Tibial nerve (tissue), 4 donors: Measurements from ENCODE around the gene CTDSPL. TPM values are rescaled to one million over a fixed set of nuclear protein-coding genes. Genes with fewer than 3 reads are reported as not detected.

ENCODE experiments used
- DNase-seq, 2 donors: peaks; one replicate each; pipeline ENCODE4 v3.0.0-alpha.2; 2019; ENCODE audit warnings: low spot score in 2 of 2
- H3K27ac ChIP-seq, 4 donors: fragments of 200-600 bp; sonication (generic) in 3 of 4; one replicate each; pipeline ENCODE4 v1.5.1; 2017 to 2019; ENCODE audit warnings: mild to moderate bottlenecking in 1 of 4
- H3K27me3 ChIP-seq, 2 donors: fragments of 200-600 bp; sonication (generic) in 1 of 2; one replicate each; pipeline versions ENCODE4 v1.5.1 to v1.6.0; 2017 to 2019
- H3K36me3 ChIP-seq, 3 donors: fragments of 200-600 bp; sonication (generic); one replicate each; pipeline ENCODE4 v1.5.1; 2018 to 2019
- H3K4me1 ChIP-seq, 4 donors: fragments of 200-600 bp; sonication (generic) in 3 of 4; one replicate each; pipeline ENCODE4 v1.5.1; 2017 to 2019
- H3K4me3 ChIP-seq, 4 donors: fragments of 200-600 bp; sonication (generic) in 3 of 4; one replicate each; pipeline ENCODE4 v1.5.1; 2017 to 2019; ENCODE audit warnings: mild to moderate bottlenecking in 1 of 4, moderate library complexity in 1 of 4
- H3K9me3 ChIP-seq, 4 donors: fragments of 200-600 bp; sonication (generic) in 3 of 4; one replicate each; pipeline ENCODE4 v1.5.1; 2017 to 2019
- EP300 ChIP-seq, 2 donors: sonication (generic); formaldehyde crosslinking; IDR thresholded peaks; one replicate each; pipeline ENCODE4 v1.6.1; 2017; ENCODE audit warnings: antibody characterized with exemption in 2 of 2, mild to moderate bottlenecking in 1 of 2
- POLR2A ChIP-seq, 2 donors: fragments of 450-650 bp; IDR thresholded peaks; one replicate each; pipeline ENCODE4 v1.6.1; 2017; ENCODE audit warnings: antibody characterized with exemption in 2 of 2, mild to moderate bottlenecking in 2 of 2, moderate library complexity in 2 of 2
- WGBS, 2 donors: methylation state at CpG; one replicate each; pipeline ENCODE4 v1.1.5; 2018; 5-methylcytosine and 5-hydroxymethylcytosine counted together
- total RNA-seq, 4 donors: library from RNA; depleted of rRNA; stranded (reverse); fragments of >200 nt; gene quantifications; one replicate each; pipeline ENCODE4 v1.1.0, GENCODE V29; 2016
- TF ChIP-seq, protein P1 (sequence below), 5 experiments: fragments of 200-600 bp in 3 of 5; fragments of 450-650 bp in 2 of 5; sonication (generic) in 3 of 5; IDR thresholded peaks; one replicate each; pipeline ENCODE4 v1.5.1; 2016 to 2019; ENCODE audit warnings: antibody characterized with exemption in 5 of 5, mild to moderate bottlenecking in 3 of 5, moderate library complexity in 2 of 5

CTDSPL gene
- total RNA-seq, 4 donors from 2014 or later: 31.8 to 87.0 (median 49.0) TPM

DNA sequence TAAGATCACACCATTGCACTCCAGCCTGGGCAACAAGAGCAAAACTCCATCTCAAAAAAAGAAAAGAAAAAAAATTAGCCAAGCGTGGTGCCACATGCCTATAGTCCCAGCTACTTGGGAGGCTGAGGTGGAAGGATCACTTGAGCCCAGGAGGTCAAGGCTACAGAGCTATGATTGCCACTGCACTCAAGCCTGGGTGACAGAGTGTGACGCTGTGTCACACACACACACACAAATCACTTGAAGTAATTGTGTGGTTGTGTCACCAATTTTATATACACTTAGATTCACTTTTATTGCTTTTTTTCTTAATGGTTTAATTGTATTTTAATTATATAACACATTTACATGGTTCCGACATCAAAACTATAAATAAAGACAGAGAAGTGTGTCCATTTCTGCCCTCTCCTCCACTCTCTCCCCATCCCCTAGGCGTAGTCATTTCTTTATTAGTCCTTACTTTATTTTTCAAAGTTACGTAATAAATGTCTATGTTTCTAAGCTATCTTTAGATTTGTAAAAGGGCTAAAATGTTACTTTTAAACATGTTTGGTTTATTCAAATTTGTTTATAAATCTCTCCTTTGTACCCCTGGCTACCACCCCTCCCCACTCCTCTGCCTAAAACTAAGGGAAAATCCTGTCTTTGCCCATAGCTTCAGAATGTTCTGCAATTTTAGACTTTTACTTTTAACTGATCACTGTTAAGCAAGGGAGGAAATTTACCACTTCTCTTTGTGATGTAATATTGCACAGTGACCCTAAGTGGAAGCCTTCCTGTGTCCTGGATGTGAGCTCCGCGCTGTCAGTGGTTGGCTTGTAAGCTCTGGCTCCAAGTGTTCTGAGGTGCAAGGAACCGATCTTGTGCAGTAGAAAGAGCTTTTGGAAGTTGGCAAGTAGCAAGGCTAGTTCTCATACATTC lies 118.1 kb downstream of the CTDSPL start:
- Histone ChIP-seq H3K36me3 (peaks cover 0 to 91% (median 0%) of the 10 kb centered on the region in 3 donors), H3K9me3 (no peaks in the 10 kb centered on the region), H3K27me3 (no peaks in the 10 kb centered on the region), H3K27ac (no peak overlapping the region), H3K4me1 (no peaks in the 10 kb centered on the region), H3K4me3 (no peak overlapping the region)
- 92 to 94% methylated on average over 8 of the region's 8 CpGs for WGBS, 2 donors
- TF ChIP-seq, protein P1, sequence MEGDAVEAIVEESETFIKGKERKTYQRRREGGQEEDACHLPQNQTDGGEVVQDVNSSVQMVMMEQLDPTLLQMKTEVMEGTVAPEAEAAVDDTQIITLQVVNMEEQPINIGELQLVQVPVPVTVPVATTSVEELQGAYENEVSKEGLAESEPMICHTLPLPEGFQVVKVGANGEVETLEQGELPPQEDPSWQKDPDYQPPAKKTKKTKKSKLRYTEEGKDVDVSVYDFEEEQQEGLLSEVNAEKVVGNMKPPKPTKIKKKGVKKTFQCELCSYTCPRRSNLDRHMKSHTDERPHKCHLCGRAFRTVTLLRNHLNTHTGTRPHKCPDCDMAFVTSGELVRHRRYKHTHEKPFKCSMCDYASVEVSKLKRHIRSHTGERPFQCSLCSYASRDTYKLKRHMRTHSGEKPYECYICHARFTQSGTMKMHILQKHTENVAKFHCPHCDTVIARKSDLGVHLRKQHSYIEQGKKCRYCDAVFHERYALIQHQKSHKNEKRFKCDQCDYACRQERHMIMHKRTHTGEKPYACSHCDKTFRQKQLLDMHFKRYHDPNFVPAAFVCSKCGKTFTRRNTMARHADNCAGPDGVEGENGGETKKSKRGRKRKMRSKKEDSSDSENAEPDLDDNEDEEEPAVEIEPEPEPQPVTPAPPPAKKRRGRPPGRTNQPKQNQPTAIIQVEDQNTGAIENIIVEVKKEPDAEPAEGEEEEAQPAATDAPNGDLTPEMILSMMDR (IDR thresholded peaks at IDR 0.05): no peak
- TF ChIP-seq POLR2A (IDR thresholded peaks at IDR 0.05): no peak
- TF ChIP-seq EP300 (IDR thresholded peaks at IDR 0.05): no peak
- DNase-seq: no peak

DNA sequence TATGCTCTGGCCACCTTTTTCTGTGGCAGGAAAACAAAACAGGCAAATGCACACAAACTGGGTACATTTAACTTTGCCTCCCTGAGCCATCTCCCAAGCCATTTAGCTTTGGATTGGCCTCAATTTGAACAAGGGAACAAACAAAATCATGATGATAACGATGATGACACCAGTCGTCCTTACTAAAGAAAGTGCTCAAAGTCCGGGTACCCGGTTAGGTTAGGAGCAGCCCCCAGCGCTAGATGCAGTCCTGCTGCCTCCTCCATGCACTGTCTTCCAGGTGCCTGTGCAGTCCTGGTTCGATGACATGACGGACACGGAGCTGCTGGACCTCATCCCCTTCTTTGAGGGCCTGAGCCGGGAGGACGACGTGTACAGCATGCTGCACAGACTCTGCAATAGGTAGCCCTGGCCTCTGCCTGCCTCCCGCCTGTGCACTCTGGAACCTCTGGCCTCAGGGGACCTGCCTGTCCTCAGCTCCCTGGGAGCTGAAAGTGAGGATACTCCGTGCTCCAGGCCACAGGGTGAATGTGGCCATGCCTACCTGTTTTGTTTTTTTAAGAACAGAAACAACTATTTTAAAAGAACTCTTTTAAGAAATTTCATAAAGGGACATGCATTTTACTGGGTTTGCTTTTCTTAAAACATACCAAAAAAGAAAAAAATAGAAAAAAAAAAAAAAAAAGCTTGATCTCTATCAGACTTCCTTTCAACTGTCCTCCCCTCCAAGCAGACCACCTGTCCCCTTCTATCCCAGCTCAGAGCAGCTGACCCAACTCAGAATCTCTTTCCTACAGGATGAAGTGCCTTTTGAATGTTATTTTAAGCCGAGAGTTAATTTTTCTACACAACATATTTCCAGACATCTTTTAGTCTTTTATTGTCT lies 119.0 kb downstream of the CTDSPL start:
- H3K4me3 ChIP-seq: no peak overlapping the region
- no peak overlapping the region for H3K27ac ChIP-seq
- 86 to 87% methylated on average over 14 of the region's 14 CpGs for WGBS, 2 donors
- no peak for DNase-seq
- peaks cover 0 to 92% (median 0%) of the 10 kb centered on the region in 3 donors for H3K36me3 ChIP-seq
- no peaks in the 10 kb centered on the region for H3K9me3 ChIP-seq
- TF ChIP-seq, protein P1 (IDR thresholded peaks at IDR 0.05): no peak
- no peak for TF ChIP-seq POLR2A (IDR thresholded peaks at IDR 0.05)
- no peaks in the 10 kb centered on the region for H3K27me3 ChIP-seq
- no peaks in the 10 kb centered on the region for H3K4me1 ChIP-seq

DNA sequence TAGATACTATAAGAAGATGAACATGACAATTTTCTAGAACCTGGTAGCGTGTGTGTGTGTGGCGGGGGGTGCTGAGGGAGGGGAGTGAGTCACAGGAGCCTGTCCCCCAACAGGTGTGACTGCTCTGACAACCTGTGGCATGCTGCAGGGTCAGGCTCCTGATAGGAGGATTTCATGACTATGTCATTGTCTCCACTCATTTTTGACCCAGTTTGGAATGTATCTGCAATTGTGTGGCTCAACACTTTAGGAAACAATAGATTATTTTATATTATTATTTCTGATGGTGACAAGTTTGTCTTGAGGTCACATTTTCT lies 119.6 kb downstream of the CTDSPL start:
- H3K9me3 ChIP-seq: no peaks in the 10 kb centered on the region
- no peaks in the 10 kb centered on the region for H3K27me3 ChIP-seq
- H3K36me3 ChIP-seq: peaks cover 0 to 87% (median 0%) of the 10 kb centered on the region in 3 donors
- DNase-seq: no peak
- 94 to 96% methylated on average over 2 of the region's 2 CpGs for WGBS, 2 donors
- no peak overlapping the region for H3K4me3 ChIP-seq
- TF ChIP-seq, protein P1 (IDR thresholded peaks at IDR 0.05): no peak
- no peak for TF ChIP-seq EP300 (IDR thresholded peaks at IDR 0.05)
- no peak for TF ChIP-seq POLR2A (IDR thresholded peaks at IDR 0.05)
- H3K4me1 ChIP-seq: no peaks in the 10 kb centered on the region
- no peak overlapping the region for H3K27ac ChIP-seq

DNA sequence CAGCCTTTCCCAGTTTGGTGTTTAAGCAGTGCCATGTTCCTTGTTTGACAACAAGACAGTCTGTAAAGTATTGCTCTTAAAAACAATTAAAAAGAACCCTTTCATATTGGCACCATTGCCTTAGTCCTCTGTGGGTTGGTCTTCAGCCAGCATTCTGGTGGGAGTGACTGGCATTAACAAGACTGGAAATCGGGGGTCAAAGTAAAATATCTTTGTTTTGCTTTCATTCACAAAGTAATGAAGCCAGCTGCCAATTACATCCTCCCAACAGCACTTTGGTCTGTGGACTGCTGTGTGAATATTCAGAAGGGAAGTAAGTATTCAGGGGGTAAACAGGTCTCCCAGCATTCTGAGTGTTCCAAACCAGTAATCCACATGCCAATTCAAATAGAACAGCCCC lies 120.7 kb downstream of the CTDSPL start:
- H3K4me1 ChIP-seq: peaks cover 0 to 4% (median 0%) of the 10 kb centered on the region in 4 donors
- DNase-seq: no peak
- no peaks in the 10 kb centered on the region for H3K9me3 ChIP-seq
- no peak for TF ChIP-seq EP300 (IDR thresholded peaks at IDR 0.05)
- TF ChIP-seq, protein P1 (IDR thresholded peaks at IDR 0.05): no peak
- no peak for TF ChIP-seq POLR2A (IDR thresholded peaks at IDR 0.05)
- no peaks in the 10 kb centered on the region for H3K27me3 ChIP-seq
- H3K27ac ChIP-seq: peak overlapping the region in 1 of 4 donors; percentile 8
- H3K4me3 ChIP-seq: no peak overlapping the region
- peaks cover 0 to 76% (median 0%) of the 10 kb centered on the region in 3 donors for H3K36me3 ChIP-seq
- WGBS, 2 donors: 30 to 31% methylated on average over 1 of the region's 1 CpG
